HEK293 (cell line): ENCODE data around the gene PSG4.
"Not testable (repeated sequence)": the region's sequence is repeated elsewhere in the genome, so short reads cannot be mapped to it uniquely, and the experiment has no call there.

Experiments
- CTCF ChIA-PET: fragments of 350-600 bp; formaldehyde crosslinking; extraction: SDS; loops from one replicate; lab custom pipeline; 2021; ENCODE audit warnings: antibody characterized with exemption; lab: Yijun Ruan, JAX
- POLR2A ChIA-PET: fragments of 300-600 bp; formaldehyde crosslinking; extraction: SDS; loops from one replicate; lab custom pipeline; 2020; ENCODE audit warnings: antibody characterized with exemption, inconsistent platforms; lab: Yijun Ruan, JAX
- H3K27ac ChIP-seq: fragments of 200-500 bp; sonication (Bioruptor generic); 2 replicates; pipeline ENCODE4 v1.5.1; 2014; ENCODE audit warnings: low read depth, low read length, control low read depth, inconsistent platforms; ENCODE audit errors: extremely low read depth
- H3K36me3 ChIP-seq, 2 experiments: fragments of 200-500 bp in 1 of 2; sonication (Bioruptor generic) in 1 of 2; 1 replicate in 1 of 2; 2 replicates in 1 of 2; pipeline ENCODE4 v1.5.1; 2014 to 2017; ENCODE audit warnings: inconsistent platforms in 2 of 2, low read length in 2 of 2; ENCODE audit not compliant: control insufficient read depth in 2 of 2, insufficient read depth in 1 of 2
- H3K4me1 ChIP-seq: fragments of 200-500 bp; sonication (Bioruptor generic); 2 replicates; pipeline ENCODE4 v1.5.1; 2014; ENCODE audit warnings: mild to moderate bottlenecking, low read length, inconsistent platforms; ENCODE audit not compliant: control insufficient read depth, insufficient read depth
- H3K4me3 ChIP-seq: 2 replicates; pipeline ENCODE4 v1.5.1; 2011; ENCODE audit warnings: low read depth, mild to moderate bottlenecking, control low read depth, low read length, moderate library complexity
- H3K9me3 ChIP-seq: fragments of 200-500 bp; sonication (Bioruptor generic); 2 replicates; pipeline ENCODE4 v1.5.1; 2014; ENCODE audit warnings: low read depth, low read length, inconsistent platforms; ENCODE audit not compliant: control insufficient read depth, insufficient read depth
- CTCF ChIP-seq: fragments of 450-650 bp; formaldehyde crosslinking; IDR thresholded peaks from 2 replicates; pipeline ENCODE4 v1.5.1; 2016; ENCODE audit warnings: missing biosample characterization, missing genetic modification characterization
- IKZF3 ChIP-seq: fragments of 450-650 bp; IDR thresholded peaks from 2 replicates; pipeline ENCODE4 v1.5.0; 2018; ENCODE audit warnings: missing biosample characterization, mild to moderate bottlenecking, missing genetic modification characterization, moderate library complexity
- KLF8 ChIP-seq: fragments of 450-650 bp; formaldehyde crosslinking; IDR thresholded peaks from 2 replicates; pipeline ENCODE4 v1.5.1; 2016; ENCODE audit warnings: missing biosample characterization, missing genetic modification characterization
- SP3 ChIP-seq: fragments of 450-650 bp; formaldehyde crosslinking; IDR thresholded peaks from 2 replicates; pipeline ENCODE4 v1.5.1; 2016; ENCODE audit warnings: missing biosample characterization, missing genetic modification characterization
- ZBTB17 ChIP-seq: fragments of 450-650 bp; formaldehyde crosslinking; IDR thresholded peaks from 2 replicates; pipeline ENCODE4 v1.5.1; 2016; ENCODE audit warnings: missing biosample characterization, missing genetic modification characterization
- ZBTB48 ChIP-seq: fragments of 450-650 bp; formaldehyde crosslinking; IDR thresholded peaks from 2 replicates; pipeline ENCODE4 v1.5.1; 2016; ENCODE audit warnings: missing biosample characterization, missing genetic modification characterization
- ZFP37 ChIP-seq: fragments of 450-650 bp; formaldehyde crosslinking; IDR thresholded peaks from 2 replicates; pipeline ENCODE4 v1.5.1; 2016; ENCODE audit warnings: missing biosample characterization, missing genetic modification characterization
- ZFP69B ChIP-seq: fragments of 450-650 bp; formaldehyde crosslinking; IDR thresholded peaks from 2 replicates; pipeline ENCODE4 v1.5.1; 2016; ENCODE audit warnings: missing biosample characterization, missing genetic modification characterization
- ZNF211 ChIP-seq: fragments of 450-650 bp; formaldehyde crosslinking; IDR thresholded peaks from 2 replicates; pipeline ENCODE4 v1.5.1; 2016; ENCODE audit warnings: low read depth, missing biosample characterization, missing genetic modification characterization
- ZNF24 ChIP-seq: fragments of 450-650 bp; formaldehyde crosslinking; IDR thresholded peaks from 2 replicates; pipeline ENCODE4 v1.5.1; 2016; ENCODE audit warnings: missing biosample characterization, missing genetic modification characterization
- ZNF423 ChIP-seq: fragments of 450-650 bp; formaldehyde crosslinking; IDR thresholded peaks from 2 replicates; pipeline ENCODE4 v1.5.1; 2016; ENCODE audit warnings: missing biosample characterization, missing genetic modification characterization
- ZNF501 ChIP-seq: fragments of 450-650 bp; formaldehyde crosslinking; IDR thresholded peaks from 2 replicates; pipeline ENCODE4 v1.5.1; 2016; ENCODE audit warnings: missing biosample characterization, missing genetic modification characterization
- ZNF585B ChIP-seq: fragments of 450-650 bp; formaldehyde crosslinking; IDR thresholded peaks from 2 replicates; pipeline ENCODE4 v1.5.1; 2016; ENCODE audit warnings: missing biosample characterization, missing genetic modification characterization
- ZNF596 ChIP-seq: fragments of 450-650 bp; IDR thresholded peaks from 2 replicates; pipeline ENCODE4 v1.5.0; 2018; ENCODE audit warnings: missing biosample characterization, mild to moderate bottlenecking, missing genetic modification characterization, moderate library complexity
- ZNF600 ChIP-seq: fragments of 450-650 bp; formaldehyde crosslinking; IDR thresholded peaks from 2 replicates; pipeline ENCODE4 v1.5.1; 2016; ENCODE audit warnings: missing biosample characterization, missing genetic modification characterization
- ZNF629 ChIP-seq: fragments of 450-650 bp; formaldehyde crosslinking; IDR thresholded peaks from 2 replicates; pipeline ENCODE4 v1.5.1; 2017; ENCODE audit warnings: missing biosample characterization, missing genetic modification characterization
- ZNF654 ChIP-seq: fragments of 450-650 bp; formaldehyde crosslinking; IDR thresholded peaks from 2 replicates; pipeline ENCODE4 v1.5.1; 2016; ENCODE audit warnings: low read depth, missing biosample characterization, missing genetic modification characterization
- ZSCAN30 ChIP-seq: fragments of 450-650 bp; IDR thresholded peaks from 2 replicates; pipeline ENCODE4 v1.5.1; 2018; ENCODE audit warnings: missing biosample characterization, mild to moderate bottlenecking, missing genetic modification characterization, moderate library complexity
- ZXDB ChIP-seq: fragments of 450-650 bp; formaldehyde crosslinking; IDR thresholded peaks from 2 replicates; pipeline ENCODE4 v1.5.1; 2016; ENCODE audit warnings: missing biosample characterization, missing genetic modification characterization
- TF ChIP-seq, protein P1 (sequence below): fragments of 450-650 bp; formaldehyde crosslinking; IDR thresholded peaks from 2 replicates; pipeline ENCODE4 v1.5.1; 2016; ENCODE audit warnings: missing biosample characterization, missing genetic modification characterization
- TF ChIP-seq, protein P2 (sequence below): fragments of 450-650 bp; formaldehyde crosslinking; IDR thresholded peaks from 2 replicates; pipeline ENCODE4 v1.5.1; 2016; ENCODE audit warnings: missing biosample characterization, missing genetic modification characterization
- TF ChIP-seq, protein P3 (sequence below): fragments of 450-650 bp; formaldehyde crosslinking; IDR thresholded peaks from 2 replicates; pipeline ENCODE4 v1.5.1; 2017; ENCODE audit warnings: missing biosample characterization, mild to moderate bottlenecking, missing genetic modification characterization, moderate library complexity
- TF ChIP-seq, protein P4 (sequence below): fragments of 450-650 bp; formaldehyde crosslinking; IDR thresholded peaks from 2 replicates; pipeline ENCODE4 v1.5.1; 2016; ENCODE audit warnings: missing biosample characterization, missing genetic modification characterization

Gene PSG4

DNA sequence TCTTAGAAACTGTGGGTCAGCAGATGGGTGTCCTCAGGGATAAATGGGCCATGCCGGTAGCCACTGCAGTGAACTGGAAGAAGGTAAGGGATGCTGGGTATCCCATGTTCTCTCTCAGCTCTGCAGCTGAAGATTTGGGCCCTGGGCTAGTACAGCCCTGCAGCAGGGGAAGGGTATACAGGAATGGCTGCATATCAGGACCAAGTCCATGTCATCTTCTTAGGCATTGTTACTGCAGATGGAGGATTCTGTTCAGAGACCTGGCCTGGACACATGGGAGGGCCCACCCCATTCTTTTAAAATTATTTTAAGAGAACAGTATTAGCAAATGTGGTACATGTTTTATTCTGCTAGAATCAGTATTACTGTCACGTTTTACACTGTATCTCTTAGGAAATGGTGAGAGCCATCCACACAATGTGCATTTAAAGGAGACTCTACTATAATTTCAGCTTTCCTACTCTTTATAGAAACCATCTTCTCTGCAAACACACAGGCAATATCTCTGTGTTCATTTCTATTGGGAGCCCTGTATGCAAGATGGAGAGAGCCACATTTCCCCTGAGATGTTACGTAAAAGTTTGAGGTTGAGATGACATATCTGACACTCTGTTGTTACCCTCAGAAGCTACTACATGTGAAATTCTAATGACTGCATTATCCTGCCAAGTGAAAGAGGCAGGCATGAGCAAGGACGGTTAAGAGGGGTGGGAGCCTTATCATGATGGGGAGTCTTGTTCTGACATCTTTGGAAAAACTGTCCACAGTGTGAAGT, 12.9 kb downstream of the PSG4 start (continued):
- TF ChIP-seq SP3 (tag by site-specific recombination) (0 out of 2 replicates have a peak, but pooled peaks have one; percentile 12), ZNF24 (peak; percentile 67; the same call in 1 of the 2 replicates), IKZF3 (tag by site-specific recombination) (peak; percentile 90), KLF8 (tag by site-specific recombination) (peak; percentile 65)

DNA sequence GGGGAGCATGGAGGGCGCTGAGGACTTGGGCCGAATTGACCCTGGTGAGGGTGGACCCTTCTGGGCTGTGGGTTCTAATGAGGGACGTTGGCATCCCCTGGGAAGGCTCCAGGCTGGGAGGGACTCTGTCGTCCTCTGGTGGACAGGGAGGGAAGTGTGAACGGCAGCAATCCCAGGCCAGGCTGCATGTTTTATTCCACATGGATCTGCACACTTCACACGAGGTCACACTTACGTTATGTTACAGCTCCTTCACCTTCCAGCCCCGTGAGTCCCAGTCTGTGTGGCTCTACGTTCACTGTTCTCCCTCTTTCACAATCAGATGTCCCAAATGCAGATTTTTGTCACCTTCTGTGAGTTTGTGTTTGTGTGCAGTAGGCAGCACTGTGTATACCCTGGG, 17.3 kb downstream of the PSG4 start:
- H3K9me3 ChIP-seq, POLR2A ChIA-PET, H3K4me3 ChIP-seq, H3K36me3 ChIP-seq: not testable (repeated sequence)
- TF ChIP-seq ZNF629 (tag by site-specific recombination) = peak; percentile 16; the same call in 1 of the 2 replicates
- TF ChIP-seq ZNF211 = 0 out of 2 replicates have a peak, but pooled peaks have one; percentile 7
- peak; percentile 43; the same call in 1 of the 2 replicates for TF ChIP-seq ZNF423
- peak; percentile 65 for TF ChIP-seq ZFP37
- TF ChIP-seq KLF8 (tag by site-specific recombination) = peak; percentile 34; the same call in 1 of the 2 replicates
- 0 out of 2 replicates have a peak, but pooled peaks have one; percentile 6 for TF ChIP-seq ZNF585B (tag by site-specific recombination)
- TF ChIP-seq ZBTB17 (tag by site-specific recombination) = peak; percentile 82
- peak; percentile 71 for TF ChIP-seq ZNF600
- TF ChIP-seq, protein P1, sequence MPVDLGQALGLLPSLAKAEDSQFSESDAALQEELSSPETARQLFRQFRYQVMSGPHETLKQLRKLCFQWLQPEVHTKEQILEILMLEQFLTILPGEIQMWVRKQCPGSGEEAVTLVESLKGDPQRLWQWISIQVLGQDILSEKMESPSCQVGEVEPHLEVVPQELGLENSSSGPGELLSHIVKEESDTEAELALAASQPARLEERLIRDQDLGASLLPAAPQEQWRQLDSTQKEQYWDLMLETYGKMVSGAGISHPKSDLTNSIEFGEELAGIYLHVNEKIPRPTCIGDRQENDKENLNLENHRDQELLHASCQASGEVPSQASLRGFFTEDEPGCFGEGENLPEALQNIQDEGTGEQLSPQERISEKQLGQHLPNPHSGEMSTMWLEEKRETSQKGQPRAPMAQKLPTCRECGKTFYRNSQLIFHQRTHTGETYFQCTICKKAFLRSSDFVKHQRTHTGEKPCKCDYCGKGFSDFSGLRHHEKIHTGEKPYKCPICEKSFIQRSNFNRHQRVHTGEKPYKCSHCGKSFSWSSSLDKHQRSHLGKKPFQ = peak; percentile 99
- TF ChIP-seq ZXDB (tag by site-specific recombination) = peak; percentile 36; the same call in 1 of the 2 replicates
- TF ChIP-seq, protein P2, sequence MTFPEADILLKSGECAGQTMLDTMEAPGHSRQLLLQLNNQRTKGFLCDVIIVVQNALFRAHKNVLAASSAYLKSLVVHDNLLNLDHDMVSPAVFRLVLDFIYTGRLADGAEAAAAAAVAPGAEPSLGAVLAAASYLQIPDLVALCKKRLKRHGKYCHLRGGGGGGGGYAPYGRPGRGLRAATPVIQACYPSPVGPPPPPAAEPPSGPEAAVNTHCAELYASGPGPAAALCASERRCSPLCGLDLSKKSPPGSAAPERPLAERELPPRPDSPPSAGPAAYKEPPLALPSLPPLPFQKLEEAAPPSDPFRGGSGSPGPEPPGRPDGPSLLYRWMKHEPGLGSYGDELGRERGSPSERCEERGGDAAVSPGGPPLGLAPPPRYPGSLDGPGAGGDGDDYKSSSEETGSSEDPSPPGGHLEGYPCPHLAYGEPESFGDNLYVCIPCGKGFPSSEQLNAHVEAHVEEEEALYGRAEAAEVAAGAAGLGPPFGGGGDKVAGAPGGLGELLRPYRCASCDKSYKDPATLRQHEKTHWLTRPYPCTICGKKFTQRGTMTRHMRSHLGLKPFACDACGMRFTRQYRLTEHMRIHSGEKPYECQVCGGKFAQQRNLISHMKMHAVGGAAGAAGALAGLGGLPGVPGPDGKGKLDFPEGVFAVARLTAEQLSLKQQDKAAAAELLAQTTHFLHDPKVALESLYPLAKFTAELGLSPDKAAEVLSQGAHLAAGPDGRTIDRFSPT = peak; percentile 39; the same call in 1 of the 2 replicates
- peak; percentile 48; the same call in 1 of the 2 replicates for TF ChIP-seq ZSCAN30
- 0 out of 2 replicates have a peak, but pooled peaks have one; percentile 28 for TF ChIP-seq ZFP69B
- TF ChIP-seq, protein P3, sequence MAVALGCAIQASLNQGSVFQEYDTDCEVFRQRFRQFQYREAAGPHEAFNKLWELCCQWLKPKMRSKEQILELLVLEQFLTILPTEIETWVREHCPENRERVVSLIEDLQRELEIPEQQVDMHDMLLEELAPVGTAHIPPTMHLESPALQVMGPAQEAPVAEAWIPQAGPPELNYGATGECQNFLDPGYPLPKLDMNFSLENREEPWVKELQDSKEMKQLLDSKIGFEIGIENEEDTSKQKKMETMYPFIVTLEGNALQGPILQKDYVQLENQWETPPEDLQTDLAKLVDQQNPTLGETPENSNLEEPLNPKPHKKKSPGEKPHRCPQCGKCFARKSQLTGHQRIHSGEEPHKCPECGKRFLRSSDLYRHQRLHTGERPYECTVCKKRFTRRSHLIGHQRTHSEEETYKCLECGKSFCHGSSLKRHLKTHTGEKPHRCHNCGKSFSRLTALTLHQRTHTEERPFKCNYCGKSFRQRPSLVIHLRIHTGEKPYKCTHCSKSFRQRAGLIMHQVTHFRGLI (tag by site-specific recombination) = peak; percentile 64; the same call in 1 of the 2 replicates
- 0 out of 2 replicates have a peak, but pooled peaks have one; percentile 29 for TF ChIP-seq ZNF596 (tag by site-specific recombination)
- peak; percentile 45 for TF ChIP-seq ZNF654 (tag by site-specific recombination)
- peak; percentile 12; the same call in 1 of the 2 replicates for TF ChIP-seq ZBTB48 (tag by site-specific recombination)
- TF ChIP-seq CTCF = peak; percentile 82
- TF ChIP-seq, protein P4, sequence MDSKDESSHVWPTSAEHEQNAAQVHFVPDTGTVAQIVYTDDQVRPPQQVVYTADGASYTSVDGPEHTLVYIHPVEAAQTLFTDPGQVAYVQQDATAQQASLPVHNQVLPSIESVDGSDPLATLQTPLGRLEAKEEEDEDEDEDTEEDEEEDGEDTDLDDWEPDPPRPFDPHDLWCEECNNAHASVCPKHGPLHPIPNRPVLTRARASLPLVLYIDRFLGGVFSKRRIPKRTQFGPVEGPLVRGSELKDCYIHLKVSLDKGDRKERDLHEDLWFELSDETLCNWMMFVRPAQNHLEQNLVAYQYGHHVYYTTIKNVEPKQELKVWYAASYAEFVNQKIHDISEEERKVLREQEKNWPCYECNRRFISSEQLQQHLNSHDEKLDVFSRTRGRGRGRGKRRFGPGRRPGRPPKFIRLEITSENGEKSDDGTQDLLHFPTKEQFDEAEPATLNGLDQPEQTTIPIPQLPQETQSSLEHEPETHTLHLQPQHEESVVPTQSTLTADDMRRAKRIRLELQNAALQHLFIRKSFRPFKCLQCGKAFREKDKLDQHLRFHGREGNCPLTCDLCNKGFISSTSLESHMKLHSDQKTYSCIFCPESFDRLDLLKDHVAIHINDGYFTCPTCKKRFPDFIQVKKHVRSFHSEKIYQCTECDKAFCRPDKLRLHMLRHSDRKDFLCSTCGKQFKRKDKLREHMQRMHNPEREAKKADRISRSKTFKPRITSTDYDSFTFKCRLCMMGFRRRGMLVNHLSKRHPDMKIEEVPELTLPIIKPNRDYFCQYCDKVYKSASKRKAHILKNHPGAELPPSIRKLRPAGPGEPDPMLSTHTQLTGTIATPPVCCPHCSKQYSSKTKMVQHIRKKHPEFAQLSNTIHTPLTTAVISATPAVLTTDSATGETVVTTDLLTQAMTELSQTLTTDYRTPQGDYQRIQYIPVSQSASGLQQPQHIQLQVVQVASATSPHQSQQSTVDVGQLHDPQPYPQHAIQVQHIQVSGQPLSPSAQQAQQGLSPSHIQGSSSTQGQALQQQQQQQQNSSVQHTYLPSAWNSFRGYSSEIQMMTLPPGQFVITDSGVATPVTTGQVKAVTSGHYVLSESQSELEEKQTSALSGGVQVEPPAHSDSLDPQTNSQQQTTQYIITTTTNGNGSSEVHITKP (tag by site-specific recombination) = 0 out of 2 replicates have a peak, but pooled peaks have one; percentile 28
- 0 out of 2 replicates have a peak, but pooled peaks have one; percentile 29 for TF ChIP-seq ZNF501
- TF ChIP-seq, all 188 proteins: peak for 20; not testable (repeated sequence) for 168
- CTCF ChIA-PET = interaction anchor here (0.5 to 3.0 kb wide), 16 partner anchors 9 to 446 kb away, joined by 3 to 29 read pairs (median 3); no protein-coding TSS in a partner anchor
- not testable (repeated sequence) for H3K4me1 ChIP-seq, H3K27ac ChIP-seq
